Hepatocyte (in vitro differentiated cells): Measurements from ENCODE around the gene SNX9.

Experiments
- CTCF ChIP-seq: fragments of 200-600 bp; sonication (generic); IDR thresholded peaks from 2 replicates; pipeline ENCODE4 v1.5.1; 2016; ENCODE audit warnings: antibody characterized with exemption, mild to moderate bottlenecking; ENCODE audit not compliant: poor library complexity
- EZH2 ChIP-seq: fragments of 200-600 bp; sonication (generic); IDR thresholded peaks from 2 replicates; pipeline ENCODE4 v1.6.1; 2016; ENCODE audit warnings: antibody characterized with exemption, mild to moderate bottlenecking, borderline replicate concordance
- EZH2phosphoT487 ChIP-seq: fragments of 200-600 bp; sonication (generic); IDR thresholded peaks from one replicate; pipeline ENCODE4 v1.6.1; 2018; ENCODE audit warnings: antibody characterized with exemption, mild to moderate bottlenecking, low read depth, moderate library complexity; ENCODE audit not compliant: unreplicated experiment, severe bottlenecking

DNA sequence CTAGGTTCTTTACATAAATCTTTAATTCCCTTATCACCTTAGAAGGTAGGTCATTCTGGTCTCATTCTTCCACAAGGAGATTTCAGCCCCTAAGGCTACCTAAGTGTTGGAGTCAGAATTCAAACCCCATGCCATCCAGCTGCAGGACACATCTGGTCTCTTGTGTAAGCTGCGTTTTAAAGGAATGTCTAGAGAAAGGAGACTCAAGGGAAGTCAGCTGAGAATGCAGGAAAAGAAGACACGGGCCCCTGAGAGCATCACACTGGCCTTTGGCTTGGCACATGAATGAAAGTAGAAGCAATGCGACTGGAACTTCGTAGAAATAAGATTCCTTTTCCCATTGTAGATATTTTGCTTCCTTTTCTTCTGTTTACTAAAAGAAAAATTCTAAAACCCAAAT lies 82.0 kb downstream of the SNX9 start:
- TF ChIP-seq EZH2 (no peak), CTCF (no peak), EZH2phosphoT487 (no peak)
